Fibroblast of lung (primary cell): ENCODE results near the gene FRMD1.

Source experiments
- CTCF ChIP-seq, 2 donors: IDR thresholded peaks in 1 of 2; conservative IDR thresholded peaks in 1 of 2; 1 replicate in 1 of 2; 2 replicates in 1 of 2; pipeline ENCODE4 v1.5.1; 2011 to 2012; ENCODE audit warnings: low read length in 2 of 2, control low read depth in 1 of 2, inconsistent platforms in 1 of 2, low read depth in 1 of 2, mild to moderate bottlenecking in 1 of 2
- EZH2 ChIP-seq: IDR thresholded peaks from 2 replicates; pipeline ENCODE4 v1.5.1; 2012; ENCODE audit warnings: low read length, control low read depth, mild to moderate bottlenecking; ENCODE audit errors: missing control alignments

DNA sequence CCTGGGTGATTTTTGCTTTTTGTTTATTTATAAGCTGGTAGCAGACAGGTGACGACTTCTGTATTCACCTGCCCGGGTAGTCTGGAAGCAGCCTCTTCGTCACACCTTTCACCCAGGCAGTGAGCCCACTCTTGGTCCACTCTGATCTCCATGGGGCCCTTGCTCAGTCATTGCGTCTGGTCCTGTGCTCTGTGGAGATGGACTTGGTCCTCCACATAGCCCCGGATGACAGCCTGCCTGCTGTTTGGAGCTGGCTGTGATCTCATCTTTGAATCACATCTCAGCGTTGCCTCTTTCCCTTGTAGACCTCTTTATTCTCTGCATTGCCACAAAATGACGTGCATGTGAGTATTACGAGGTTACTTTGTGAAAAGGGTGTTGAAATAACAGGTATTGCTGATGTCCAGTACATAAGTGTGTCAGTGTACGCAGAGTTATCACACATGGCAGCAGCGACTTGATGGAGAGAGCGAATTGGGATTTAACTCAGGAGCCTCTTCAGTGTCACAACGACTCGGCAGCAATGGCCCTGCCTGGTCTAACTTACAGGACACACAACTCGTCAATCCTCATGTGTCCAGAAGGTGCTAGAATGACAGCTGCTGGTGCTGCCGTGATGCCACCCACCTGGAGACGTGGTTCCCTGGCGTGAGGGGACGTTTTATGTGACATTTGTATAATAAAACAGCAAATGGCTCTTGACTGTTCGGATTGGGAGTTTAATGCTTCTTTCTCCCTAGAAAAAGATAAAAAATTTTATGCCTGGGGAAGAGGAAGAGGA is 24.2 kb upstream of the FRMD1 start:
- TF ChIP-seq CTCF (conservative IDR thresholded peaks at IDR 0.05 in 1 of 2, IDR thresholded peaks at IDR 0.05 in 1 of 2; ENCODE audit: low read depth in 1 of 2, low read length in 2 of 2) (no peak), EZH2 (no peak)
